Activated T-helper 2 cell treated with anti-CD3 and anti-CD28 coated beads, Interferon-gamma antibody, Interleukin-2, Interleukin-4, amounts not matched to agents 10 μg/mL and 5 μg/mL and 100 μg/mL, durations not matched to agents 14 hours and 24 hours and 36 hours (primary cell): ENCODE data around the gene LENEP. TPM values are rescaled to one million over a fixed set of nuclear protein-coding genes. Genes with fewer than 3 reads are reported as not detected.
A peak's percentile ranks its signal among the peaks of the same experiment; 100 is the strongest.

Source experiments
- DNase-seq: peaks from one replicate; pipeline ENCODE4 v3.0.0; 2021; ENCODE audit warnings: low spot score
- H3K27ac Mint-ChIP-seq: one replicate; pipeline ENCODE4 v1.8.0; 2021; ENCODE audit warnings: mixed read lengths
- H3K27me3 Mint-ChIP-seq: one replicate; pipeline ENCODE4 v1.8.0; 2021; ENCODE audit warnings: low read depth, mixed read lengths
- H3K36me3 Mint-ChIP-seq: one replicate; pipeline ENCODE4 v1.8.0; 2021; ENCODE audit warnings: low read depth, mixed read lengths
- H3K4me1 Mint-ChIP-seq: one replicate; pipeline ENCODE4 v1.8.0; 2021; ENCODE audit warnings: low read depth, mixed read lengths
- H3K4me3 Mint-ChIP-seq: one replicate; pipeline ENCODE4 v1.8.0; 2021; ENCODE audit warnings: low read depth, mild to moderate bottlenecking, moderate library complexity, mixed read lengths
- H3K9me3 Mint-ChIP-seq: one replicate; pipeline ENCODE4 v1.8.0; 2021; ENCODE audit warnings: mixed read lengths
- intact Hi-C: fragments of 100-400 bp; cut with micrococcal nuclease; formaldehyde crosslinking; loops from one replicate; pipeline ENCODE4 v1.15.1; 2023
- total RNA-seq: library from RNA; stranded (reverse); gene quantifications from 2 replicates; pipeline ENCODE4 v1.2.3, GENCODE V29; 2022

Gene LENEP
- total RNA-seq, 1 donor from 2014 or later: 2.0 TPM

DNA sequence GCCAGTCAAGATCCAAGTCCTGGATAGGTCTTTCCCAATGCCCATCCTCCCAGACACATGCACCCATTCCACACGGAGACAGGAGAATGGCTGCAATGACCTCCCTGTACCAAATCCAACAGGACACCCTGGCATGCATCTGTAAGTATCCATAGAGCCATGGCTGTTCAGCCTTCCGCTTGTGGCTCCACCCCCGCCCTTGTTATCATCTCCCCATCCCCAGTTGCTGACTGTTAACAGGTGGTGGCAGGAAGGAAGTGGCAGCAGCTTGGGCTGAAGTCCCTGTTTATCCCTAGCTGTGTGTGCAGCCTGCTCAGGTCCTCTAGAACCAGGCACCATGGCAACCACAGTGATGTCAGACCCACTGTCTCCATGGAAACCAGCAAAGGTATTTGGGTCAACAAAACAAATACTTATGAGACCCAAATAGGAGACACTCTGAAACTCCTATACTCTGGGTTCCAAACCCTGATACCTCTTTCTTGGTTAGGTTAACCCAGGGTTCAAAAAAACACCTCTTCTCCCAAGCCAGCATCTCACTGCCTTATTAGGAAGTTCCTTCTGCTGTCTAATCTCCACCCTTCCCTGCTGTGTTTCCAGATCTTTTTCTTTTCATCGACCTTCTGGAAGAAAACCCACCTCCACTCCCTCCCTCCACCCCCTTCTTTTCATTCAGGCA, 38.2 kb upstream of the LENEP start:
- peak overlapping the region; percentile 95 for H3K4me3 Mint-ChIP-seq
- H3K27me3 Mint-ChIP-seq: no peaks in the 10 kb centered on the region
- H3K27ac Mint-ChIP-seq: peak overlapping the region; percentile 99
- peaks cover 59% of the 10 kb centered on the region for H3K4me1 Mint-ChIP-seq
- no peaks in the 10 kb centered on the region for H3K9me3 Mint-ChIP-seq
- intact Hi-C loops: loop anchor here (1.0 to 10.0 kb wide), 4 partner anchors 18 to 630 kb away; partner anchors contain the start of genes AQP10, ATP8B2, UBE2Q1 and ZBTB7B
- DNase-seq: peak; percentile 90
- H3K36me3 Mint-ChIP-seq: peaks cover 23% of the 10 kb centered on the region

DNA sequence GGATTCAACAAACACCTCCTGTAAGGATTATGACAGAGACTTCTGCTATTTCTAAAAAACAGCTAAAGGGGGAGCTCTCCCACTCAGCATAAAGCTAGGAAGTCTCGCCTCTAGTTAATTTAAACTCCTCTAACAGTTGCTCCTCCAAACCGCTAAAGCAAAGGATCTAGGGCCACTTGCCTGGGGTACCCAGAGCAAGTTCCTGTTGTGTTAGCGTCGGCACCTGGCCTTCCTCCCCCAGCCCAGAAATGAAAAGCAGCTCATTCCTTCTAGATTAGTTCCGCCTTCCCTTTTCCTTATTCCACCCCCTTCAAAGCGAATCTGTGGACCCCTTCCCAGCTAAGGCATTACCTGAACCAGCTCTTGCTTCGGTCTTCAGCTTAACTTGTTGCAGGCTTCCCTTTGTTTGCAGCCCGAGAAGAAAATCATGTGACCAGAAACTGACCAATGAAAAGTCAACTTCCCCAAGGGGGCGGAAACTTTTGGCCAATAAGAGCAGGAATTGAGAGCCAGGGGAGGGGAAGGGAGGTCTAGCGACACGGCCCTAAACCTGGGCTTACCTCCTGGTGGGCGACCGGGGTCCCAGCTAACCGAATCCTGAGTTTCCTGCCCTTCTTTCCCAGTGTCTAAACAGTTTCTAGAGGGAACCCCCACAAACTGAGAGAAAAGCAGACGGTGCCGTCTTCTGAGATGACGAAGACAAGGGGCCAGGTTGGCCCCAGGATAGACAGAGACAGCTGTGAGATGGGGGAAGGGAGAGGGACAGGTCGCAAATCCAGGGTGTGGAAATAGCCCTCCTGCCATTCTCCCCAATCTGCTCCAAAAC, 37.5 kb upstream of the LENEP start, which contains the start of gene PBXIP1:
Gene PBXIP1, minus strand, starts transcription at position 382 of the 826 bp plus-strand sequence. CDS start 2,378 bp downstream, outside the sequence.
- peak; percentile 86 for DNase-seq
- no peaks in the 10 kb centered on the region for H3K27me3 Mint-ChIP-seq
- peak within 1 kb of the TSS; percentile 99 for H3K27ac Mint-ChIP-seq
- peaks cover 23% of the 10 kb centered on the region for H3K36me3 Mint-ChIP-seq
- H3K4me3 Mint-ChIP-seq: peak within 1 kb of the TSS; percentile 95
- H3K9me3 Mint-ChIP-seq: no peaks in the 10 kb centered on the region
- peaks cover 58% of the 10 kb centered on the region for H3K4me1 Mint-ChIP-seq
- intact Hi-C loops: loop anchor here (1.0 to 10.0 kb wide), 4 partner anchors 19 to 631 kb away; partner anchors contain the start of genes AQP10, ATP8B2, UBE2Q1 and ZBTB7B

DNA sequence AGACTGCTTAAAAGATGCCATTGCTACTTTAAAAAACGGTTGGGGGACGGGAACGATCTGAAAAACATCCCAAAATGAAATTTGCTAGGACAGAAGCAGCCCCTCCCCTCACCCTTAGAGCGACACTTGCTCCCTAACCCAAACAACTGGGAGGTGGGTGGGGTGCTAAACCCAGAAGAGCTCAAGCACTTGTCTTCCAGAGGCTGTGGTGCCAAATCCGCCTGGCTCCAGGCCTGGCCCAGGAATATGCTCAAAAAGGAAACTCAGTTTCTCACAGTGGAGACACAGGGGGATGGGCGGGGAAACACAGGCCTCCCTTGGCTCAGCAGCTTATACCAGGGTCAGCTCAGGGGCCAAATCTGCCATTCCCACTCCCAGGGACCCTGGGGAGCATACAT, 36.8 kb upstream of the LENEP start:
- Mint-ChIP-seq H3K27me3 (no peaks in the 10 kb centered on the region), H3K4me1 (peaks cover 56% of the 10 kb centered on the region), H3K9me3 (no peaks in the 10 kb centered on the region), H3K36me3 (peaks cover 26% of the 10 kb centered on the region), H3K27ac (peak overlapping the region; percentile 99), H3K4me3 (peak overlapping the region; percentile 95)
- DNase-seq: no peak
- intact Hi-C loops: loop anchor here (5.0 to 10.0 kb wide), 3 partner anchors 48 to 632 kb away; partner anchors contain the start of genes AQP10, ATP8B2, UBE2Q1 and ZBTB7B

DNA sequence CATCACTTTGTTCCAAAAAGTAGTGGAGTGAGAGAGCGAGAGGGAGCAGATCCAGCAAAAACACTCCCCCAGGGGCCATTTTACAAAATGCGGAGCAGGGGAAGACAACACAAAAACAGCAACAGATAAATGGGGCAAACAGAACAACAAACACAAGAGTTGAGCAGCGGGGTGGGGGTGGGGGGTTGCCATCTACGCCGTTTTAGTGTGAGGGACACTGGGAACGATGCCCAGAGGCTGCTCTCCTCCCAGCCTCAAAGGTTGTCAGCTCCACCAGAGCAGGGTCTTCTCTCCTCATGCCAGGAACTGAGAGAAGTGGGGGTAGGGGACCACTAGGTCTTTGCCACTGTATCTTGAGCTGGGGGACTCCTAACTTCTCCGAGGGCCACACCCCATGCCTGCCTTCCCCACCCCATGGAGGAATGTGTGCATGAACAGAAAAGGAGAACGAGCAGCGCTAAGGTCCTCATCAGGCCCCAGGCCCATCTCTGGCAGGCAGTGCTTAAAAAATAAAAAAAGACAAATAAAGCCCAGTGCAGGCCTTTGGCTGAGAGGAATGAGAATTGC, 36.2 kb upstream of the LENEP start:
- H3K36me3 Mint-ChIP-seq: peaks cover 25% of the 10 kb centered on the region
- peak overlapping the region; percentile 10 for H3K4me3 Mint-ChIP-seq
- no peaks in the 10 kb centered on the region for H3K27me3 Mint-ChIP-seq
- intact Hi-C loops: loop anchor here (5.0 to 10.0 kb wide), 3 partner anchors 48 to 632 kb away; partner anchors contain the start of genes AQP10, ATP8B2, UBE2Q1 and ZBTB7B
- peak overlapping the region; percentile 17 for H3K27ac Mint-ChIP-seq
- H3K4me1 Mint-ChIP-seq: peaks cover 50% of the 10 kb centered on the region
- no peak for DNase-seq
- no peaks in the 10 kb centered on the region for H3K9me3 Mint-ChIP-seq

DNA sequence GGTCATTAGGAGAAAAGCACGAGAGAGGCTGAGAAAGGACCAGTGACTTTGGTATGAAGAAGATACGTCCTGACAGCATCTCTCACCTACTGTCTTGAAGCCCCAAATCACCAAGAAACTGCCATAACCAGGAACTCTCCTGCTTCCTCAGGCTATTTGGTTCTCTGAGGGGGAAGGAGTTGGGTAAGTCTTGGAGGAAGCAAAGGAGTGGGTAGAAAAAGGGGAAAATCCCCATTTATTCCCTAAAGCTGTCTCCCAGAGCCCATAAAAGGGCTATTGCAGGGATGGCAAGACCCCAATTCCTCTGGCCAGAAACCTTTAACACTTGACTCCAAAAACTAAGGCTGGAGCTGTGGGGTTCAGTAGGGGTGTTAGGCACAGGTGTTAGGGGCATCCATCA, 35.4 kb upstream of the LENEP start:
- H3K27me3 Mint-ChIP-seq: no peaks in the 10 kb centered on the region
- H3K4me3 Mint-ChIP-seq: no peak overlapping the region
- DNase-seq: no peak
- peaks cover 33% of the 10 kb centered on the region for H3K36me3 Mint-ChIP-seq
- intact Hi-C loops: loop anchor here (5.0 to 10.0 kb wide), 3 partner anchors 47 to 633 kb away; partner anchors contain the start of genes AQP10, ATP8B2, UBE2Q1 and ZBTB7B
- H3K27ac Mint-ChIP-seq: no peak overlapping the region
- H3K9me3 Mint-ChIP-seq: no peaks in the 10 kb centered on the region
- H3K4me1 Mint-ChIP-seq: peaks cover 48% of the 10 kb centered on the region

DNA sequence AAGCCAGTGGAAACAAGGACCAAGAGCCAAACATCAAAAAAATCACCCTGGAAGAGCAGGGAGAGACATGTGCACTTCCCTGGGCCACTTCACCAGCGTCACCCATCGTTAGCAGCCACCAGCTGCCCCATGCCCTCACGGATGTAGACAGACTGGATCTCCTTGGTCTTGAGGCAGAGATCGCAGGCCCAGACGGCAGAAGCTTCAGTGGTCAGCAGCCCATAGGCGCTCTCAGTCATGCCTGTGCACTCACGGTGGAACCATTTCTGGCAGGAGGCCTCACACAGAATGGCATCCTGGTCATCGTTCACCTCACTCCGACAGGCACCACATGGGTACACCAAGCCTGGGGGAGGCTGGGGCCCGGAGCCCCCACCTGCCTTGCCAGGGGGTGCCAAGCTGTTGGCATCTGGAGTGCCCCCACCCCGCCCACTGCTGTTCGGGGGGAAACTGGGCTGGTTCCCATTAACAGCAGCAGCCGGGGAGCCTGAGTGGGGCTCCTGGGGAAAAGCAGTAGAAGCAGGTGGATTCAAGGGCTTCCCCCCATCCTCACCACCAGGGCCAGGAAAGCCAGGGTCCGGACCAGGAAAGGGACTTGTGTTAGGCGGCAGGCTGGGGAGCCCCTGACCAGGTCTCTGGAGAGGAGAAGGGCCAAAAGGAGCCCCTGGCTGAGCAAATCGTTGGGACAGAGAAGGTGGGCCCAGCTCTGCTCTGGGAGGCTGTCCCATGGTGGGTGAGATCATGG, 34.5 kb upstream of the LENEP start:
- Mint-ChIP-seq H3K27ac (peak overlapping the region; percentile 12), H3K27me3 (no peaks in the 10 kb centered on the region), H3K4me1 (peaks cover 48% of the 10 kb centered on the region), H3K36me3 (peaks cover 41% of the 10 kb centered on the region), H3K4me3 (peak overlapping the region; percentile 30), H3K9me3 (no peaks in the 10 kb centered on the region)
- intact Hi-C loops: loop anchor here (5.0 to 10.0 kb wide), 3 partner anchors 46 to 634 kb away; partner anchors contain the start of genes AQP10, ATP8B2, UBE2Q1 and ZBTB7B
- DNase-seq: no peak

DNA sequence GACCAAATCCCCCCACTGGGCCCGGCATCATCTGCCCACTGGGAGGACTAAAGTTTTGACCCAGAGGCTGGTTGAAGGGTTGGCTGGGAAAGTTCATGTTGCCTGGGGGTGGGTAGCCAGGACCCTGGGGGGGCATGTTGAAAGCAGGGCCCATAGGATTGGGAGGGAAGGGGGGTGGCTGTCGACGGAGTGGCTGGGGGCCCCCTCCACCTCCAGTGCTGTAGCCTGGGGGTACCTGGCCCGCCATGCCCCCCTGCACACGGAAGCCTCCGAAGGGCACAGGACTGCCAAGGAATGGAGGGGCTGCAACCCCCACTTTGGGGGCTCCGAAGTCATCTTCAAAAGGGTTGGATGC, 34.0 kb upstream of the LENEP start:
- DNase-seq: no peak
- peaks cover 44% of the 10 kb centered on the region for H3K4me1 Mint-ChIP-seq
- no peak overlapping the region for H3K27ac Mint-ChIP-seq

DNA sequence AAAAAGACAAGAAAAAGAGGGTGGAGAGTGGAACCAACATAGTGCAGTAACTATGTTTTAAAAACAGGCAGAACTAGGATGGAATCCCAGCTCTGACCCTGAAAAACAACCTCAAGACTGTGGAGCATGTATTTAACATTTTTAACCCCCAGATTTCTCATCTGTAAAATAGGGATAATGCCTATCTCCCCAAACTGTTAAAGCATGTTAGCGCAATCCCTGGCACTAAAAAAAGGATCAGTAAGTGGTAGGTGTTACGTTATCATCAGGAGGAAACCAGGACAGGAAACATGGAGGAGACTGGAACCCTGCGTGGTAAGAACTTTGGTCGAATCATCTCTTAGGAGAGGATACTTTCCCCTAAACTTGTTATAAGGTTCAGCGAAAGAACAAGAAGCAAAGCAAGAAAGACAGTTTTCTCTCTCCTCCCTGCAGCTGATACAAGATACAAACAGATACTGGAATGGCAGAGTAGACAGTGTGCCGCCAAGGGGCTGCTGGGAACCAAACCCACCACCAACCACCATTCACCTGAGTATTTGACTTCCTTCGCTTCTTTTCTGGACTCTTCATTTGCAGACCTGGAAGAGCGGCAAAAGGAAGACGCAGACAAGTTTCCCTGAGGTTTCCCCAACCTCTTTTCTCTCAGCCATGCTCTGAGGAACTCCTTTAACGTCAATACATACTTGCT, 32.8 kb upstream of the LENEP start:
- Mint-ChIP-seq H3K4me3 (peak overlapping the region; percentile 94), H3K27me3 (no peaks in the 10 kb centered on the region), H3K4me1 (peaks cover 32% of the 10 kb centered on the region), H3K9me3 (no peaks in the 10 kb centered on the region), H3K27ac (peak overlapping the region; percentile 84), H3K36me3 (peaks cover 57% of the 10 kb centered on the region)
- intact Hi-C loops: loop anchor here (1.0 to 5.0 kb wide), 2 partner anchors 14 to 102 kb away; partner anchors contain the start of genes CKS1B and EFNA4
- DNase-seq: no peak

More for the DNA sequence above, 34.0 kb upstream of the LENEP start:
- Mint-ChIP-seq H3K4me3 (peak overlapping the region; percentile 56), H3K27me3 (no peaks in the 10 kb centered on the region), H3K36me3 (peaks cover 45% of the 10 kb centered on the region), H3K9me3 (no peaks in the 10 kb centered on the region)
- intact Hi-C loops: loop anchor here (5.0 to 10.0 kb wide), 3 partner anchors 45 to 635 kb away; partner anchors contain the start of genes AQP10, ATP8B2, UBE2Q1 and ZBTB7B

DNA sequence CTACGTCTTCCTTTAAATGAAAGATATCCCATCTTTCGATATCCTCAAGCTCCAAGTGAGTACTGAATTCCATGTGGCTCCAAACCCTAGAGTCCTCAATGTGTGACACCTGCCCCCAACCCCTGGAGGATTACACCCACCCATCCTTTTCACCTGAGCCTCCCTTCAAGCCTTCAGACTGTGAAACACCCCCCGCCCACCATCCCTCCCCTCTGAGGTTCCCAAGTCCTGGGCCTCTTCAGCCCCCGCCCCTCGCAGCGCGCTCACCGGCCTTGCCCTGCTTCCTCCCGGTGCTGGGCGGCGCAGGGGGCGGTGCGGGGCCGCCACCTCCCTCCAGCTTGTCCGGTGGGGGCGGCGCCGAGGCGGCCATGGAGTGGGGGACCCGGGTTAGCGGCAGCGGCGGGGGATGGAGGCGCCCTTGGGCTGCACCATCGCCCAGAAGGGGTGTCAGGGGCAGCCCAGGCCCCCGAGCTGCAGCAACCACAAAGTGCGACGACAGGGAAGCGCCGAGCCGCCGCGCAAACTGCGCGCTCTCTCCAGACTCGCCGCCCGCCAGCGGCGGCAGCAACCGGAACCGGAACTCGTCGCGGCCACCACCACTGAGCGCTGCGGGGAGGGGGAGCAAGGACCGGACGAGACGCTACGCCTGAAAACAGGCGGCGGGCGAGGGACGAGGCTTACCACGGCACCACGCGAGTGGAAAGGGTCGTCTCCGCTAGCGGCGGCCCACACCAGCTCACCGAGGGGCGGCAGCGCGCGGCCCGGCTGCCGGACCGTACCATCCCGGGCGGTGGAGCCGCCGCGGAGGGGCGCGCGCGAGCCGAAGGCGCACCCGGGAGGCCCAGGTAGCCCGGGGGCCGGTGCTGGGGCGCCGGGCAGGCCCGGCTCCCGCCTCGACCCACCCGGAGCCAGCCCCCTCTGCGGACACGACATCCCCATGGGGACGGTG, 31.9 kb upstream of the LENEP start, which contains the start of gene PYGO2:
Gene PYGO2, minus strand, starts transcription at position 576 of the 949 bp plus-strand sequence. Its CDS starts 206 bp downstream, at position 370.
- Mint-ChIP-seq H3K27ac (peak within 1 kb of the TSS; percentile 84), H3K9me3 (no peaks in the 10 kb centered on the region), H3K4me1 (peaks cover 24% of the 10 kb centered on the region), H3K27me3 (no peaks in the 10 kb centered on the region), H3K36me3 (peaks cover 60% of the 10 kb centered on the region), H3K4me3 (peak within 1 kb of the TSS; percentile 94)
- intact Hi-C loops: loop anchor here (1.0 to 5.0 kb wide), 2 partner anchors 13 to 101 kb away; partner anchors contain the start of genes CKS1B and EFNA4
- peak; percentile 82 for DNase-seq

DNA sequence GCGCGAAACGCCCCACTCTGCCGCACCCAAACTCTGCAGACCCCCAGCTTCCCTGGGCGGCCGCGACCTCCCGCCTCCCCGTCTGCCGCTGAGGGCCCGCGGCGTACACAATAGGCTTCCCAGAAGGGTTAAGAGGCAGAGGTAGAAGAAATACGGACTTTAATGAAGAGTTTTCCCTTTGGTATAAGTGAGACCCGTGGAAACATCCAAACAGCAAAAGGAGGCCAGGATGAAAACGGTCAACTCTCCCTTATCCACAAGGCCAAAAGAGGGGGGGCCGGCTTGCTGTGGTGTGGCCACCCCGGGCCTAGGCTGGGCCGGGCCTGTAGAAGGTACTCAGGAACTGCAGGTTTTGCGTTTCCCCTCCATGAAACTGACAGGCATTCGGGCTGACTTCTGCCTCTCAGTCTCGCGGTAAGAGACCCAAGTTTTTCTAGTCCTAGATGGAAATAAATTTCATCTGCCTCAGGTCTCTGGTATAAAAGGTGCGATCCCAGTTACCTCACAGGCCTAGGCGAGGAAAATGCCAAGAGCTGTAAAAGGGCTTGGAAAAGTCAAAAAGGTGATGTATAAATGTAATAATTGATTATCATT, 31.1 kb upstream of the LENEP start:
- H3K27me3 Mint-ChIP-seq: no peaks in the 10 kb centered on the region
- intact Hi-C loops: loop anchor here (5.0 kb wide), 1 partner anchor 100 kb away; the partner anchor contains the start of gene EFNA4
- no peak for DNase-seq
- peak overlapping the region; percentile 86 for H3K4me3 Mint-ChIP-seq
- peaks cover 68% of the 10 kb centered on the region for H3K36me3 Mint-ChIP-seq
- H3K4me1 Mint-ChIP-seq: peaks cover 20% of the 10 kb centered on the region
- peak overlapping the region; percentile 78 for H3K27ac Mint-ChIP-seq
- no peaks in the 10 kb centered on the region for H3K9me3 Mint-ChIP-seq
